Duodenal mucosa (tissue), 2 donors: ENCODE measurements around the gene TBC1D10B.

Source experiments
- H3K27ac ChIP-seq: one replicate; pipeline ENCODE4 v1.7.0; 2013; ENCODE audit warnings: low read depth, low read length
- H3K27me3 ChIP-seq, 2 donors: one replicate each; pipeline ENCODE4 v1.7.0; 2013; ENCODE audit warnings: low read length in 2 of 2, control low read depth in 1 of 2; ENCODE audit not compliant: insufficient read depth in 2 of 2, control insufficient read depth in 1 of 2
- H3K36me3 ChIP-seq, 2 donors: one replicate each; pipeline ENCODE4 v1.7.0; 2013; ENCODE audit warnings: low read length in 2 of 2, control low read depth in 1 of 2; ENCODE audit not compliant: insufficient read depth in 2 of 2, control insufficient read depth in 1 of 2
- H3K4me1 ChIP-seq, 2 donors: one replicate each; pipeline ENCODE4 v1.7.0; 2013; ENCODE audit warnings: low read length in 2 of 2, control low read depth in 1 of 2; ENCODE audit not compliant: insufficient read depth in 2 of 2, control insufficient read depth in 1 of 2
- H3K4me3 ChIP-seq, 2 donors: one replicate each; pipeline ENCODE4 v1.7.0; 2013; ENCODE audit warnings: low read length in 2 of 2, low read depth in 1 of 2
- H3K9ac ChIP-seq, 2 donors: one replicate each; pipeline ENCODE4 v1.7.0; 2013; ENCODE audit warnings: low read length in 2 of 2, low read depth in 1 of 2
- H3K9me3 ChIP-seq, 2 donors: one replicate each; pipeline ENCODE4 v1.7.0; 2013; ENCODE audit warnings: low read length in 2 of 2, control low read depth in 1 of 2; ENCODE audit not compliant: control insufficient read depth in 1 of 2

TBC1D10B gene

DNA sequence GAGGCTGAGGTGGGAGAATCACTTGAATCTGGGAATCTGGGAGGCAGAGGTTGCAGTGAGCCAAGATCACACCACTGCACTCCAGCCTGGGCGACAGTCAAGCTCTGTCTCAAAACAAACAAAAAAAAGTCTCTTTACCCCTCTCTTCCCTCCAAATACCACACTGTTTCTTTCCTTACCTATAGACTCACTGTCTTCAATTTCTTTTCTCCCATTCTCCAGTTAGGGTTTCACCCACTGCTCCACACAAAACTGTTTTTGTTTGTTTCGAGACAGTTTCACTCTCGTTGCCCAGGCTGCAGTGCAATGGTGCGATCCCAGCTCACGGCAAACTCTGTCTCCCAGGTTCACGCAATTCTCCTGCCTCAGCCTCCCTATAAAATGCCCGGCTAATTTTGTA, 9.1 kb downstream of the TBC1D10B start:
- peaks cover 26 to 65% of the 10 kb centered on the region in 2 donors for H3K36me3 ChIP-seq
- no peak overlapping the region for H3K27ac ChIP-seq
- peaks cover 9 to 12% of the 10 kb centered on the region in 2 donors for H3K4me1 ChIP-seq
- no peak overlapping the region for H3K4me3 ChIP-seq
- no peak overlapping the region for H3K9ac ChIP-seq
- H3K27me3 ChIP-seq: no peaks in the 10 kb centered on the region
- H3K9me3 ChIP-seq: no peaks in the 10 kb centered on the region

DNA sequence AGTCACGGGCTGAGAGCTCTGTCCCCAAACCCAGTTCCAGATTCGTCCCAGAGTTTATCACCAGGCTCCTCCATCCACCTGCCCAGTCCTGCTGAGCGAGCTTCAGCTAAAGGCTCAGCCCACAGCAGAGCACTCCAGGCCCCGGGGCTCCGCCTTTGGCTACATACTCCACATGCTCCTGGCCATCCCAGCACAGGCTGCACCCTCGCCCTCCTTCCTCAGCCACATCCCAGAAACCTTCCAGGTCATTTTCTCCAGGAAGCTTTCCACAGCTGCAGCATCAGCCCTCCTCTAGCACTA, 10.5 kb downstream of the TBC1D10B start:
- no peaks in the 10 kb centered on the region for H3K27me3 ChIP-seq
- H3K4me1 ChIP-seq: peaks cover 14 to 20% of the 10 kb centered on the region in 2 donors
- H3K4me3 ChIP-seq: no peak overlapping the region
- no peak overlapping the region for H3K9ac ChIP-seq
- peaks cover 19 to 54% of the 10 kb centered on the region in 2 donors for H3K36me3 ChIP-seq
- H3K9me3 ChIP-seq: no peaks in the 10 kb centered on the region
- no peak overlapping the region for H3K27ac ChIP-seq

DNA sequence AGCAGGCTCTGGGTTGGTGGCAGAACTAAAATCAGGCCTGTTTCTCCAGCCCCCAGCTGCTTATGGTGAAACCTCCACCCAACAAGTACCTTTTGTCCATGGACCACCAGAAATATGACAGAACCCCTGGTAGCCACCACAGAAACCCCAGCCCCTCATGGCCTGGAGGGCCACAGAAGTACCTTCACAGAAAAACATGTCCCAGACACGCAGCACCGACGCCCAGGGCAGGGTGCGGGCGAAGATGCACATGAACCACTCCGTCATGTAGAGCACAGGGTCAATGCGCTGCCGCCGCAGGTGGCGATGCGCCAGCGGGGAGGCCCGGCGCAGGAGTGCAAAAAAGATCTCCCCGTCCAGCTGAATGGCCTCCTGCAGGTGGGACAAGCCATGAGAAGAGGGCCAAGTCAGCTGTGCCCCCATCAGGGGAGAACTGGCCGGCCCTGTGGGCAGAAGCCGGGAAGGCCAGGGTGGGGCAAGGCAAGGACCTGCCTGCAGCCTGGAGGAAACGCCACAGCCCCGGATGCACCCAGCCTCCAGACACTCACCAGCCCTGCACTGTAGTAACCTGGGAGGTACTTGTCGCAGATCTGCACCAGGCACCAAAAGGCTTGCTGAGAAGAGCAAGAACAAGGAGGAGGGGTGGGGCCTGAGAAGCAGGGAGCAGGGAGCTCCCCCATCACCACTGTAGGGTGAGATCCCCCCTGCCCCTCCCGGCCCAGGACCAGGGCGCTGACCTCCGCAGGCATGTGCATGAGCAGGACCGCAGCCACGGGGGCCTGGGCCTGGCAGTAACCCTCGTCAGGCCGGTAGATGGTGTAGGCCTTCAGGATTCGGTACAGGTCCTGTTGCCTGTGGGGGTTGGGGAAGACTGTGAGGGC, 11.1 kb downstream of the TBC1D10B start:
- no peaks in the 10 kb centered on the region for H3K9me3 ChIP-seq
- no peak overlapping the region for H3K4me3 ChIP-seq
- H3K4me1 ChIP-seq: peaks cover 15 to 24% of the 10 kb centered on the region in 2 donors
- H3K36me3 ChIP-seq: peaks cover 14 to 48% of the 10 kb centered on the region in 2 donors
- no peak overlapping the region for H3K27ac ChIP-seq
- H3K9ac ChIP-seq: no peak overlapping the region
- H3K27me3 ChIP-seq: no peaks in the 10 kb centered on the region

DNA sequence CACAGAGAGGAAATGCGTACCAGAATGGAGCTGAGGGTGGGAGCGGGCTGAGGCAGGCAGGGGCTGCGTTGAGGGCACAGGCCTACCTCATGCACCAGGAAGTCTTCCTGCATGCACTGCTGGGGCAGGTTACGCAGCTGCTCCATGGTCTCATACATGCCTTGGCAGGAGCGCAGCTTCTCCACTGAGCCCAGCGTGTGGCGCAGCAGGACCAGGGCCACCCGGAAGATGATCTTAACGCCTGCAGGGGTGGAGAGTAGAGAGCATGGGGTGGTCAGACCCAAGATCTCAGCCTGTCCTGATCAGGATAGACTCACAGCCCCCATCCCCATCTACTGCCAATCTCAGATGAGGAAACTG, 11.7 kb downstream of the TBC1D10B start:
- H3K4me3 ChIP-seq: no peak overlapping the region
- peaks cover 22 to 31% of the 10 kb centered on the region in 2 donors for H3K4me1 ChIP-seq
- H3K9me3 ChIP-seq: no peaks in the 10 kb centered on the region
- H3K27me3 ChIP-seq: no peaks in the 10 kb centered on the region
- peaks cover 14 to 51% of the 10 kb centered on the region in 2 donors for H3K36me3 ChIP-seq
- H3K9ac ChIP-seq: no peak overlapping the region
- H3K27ac ChIP-seq: no peak overlapping the region

DNA sequence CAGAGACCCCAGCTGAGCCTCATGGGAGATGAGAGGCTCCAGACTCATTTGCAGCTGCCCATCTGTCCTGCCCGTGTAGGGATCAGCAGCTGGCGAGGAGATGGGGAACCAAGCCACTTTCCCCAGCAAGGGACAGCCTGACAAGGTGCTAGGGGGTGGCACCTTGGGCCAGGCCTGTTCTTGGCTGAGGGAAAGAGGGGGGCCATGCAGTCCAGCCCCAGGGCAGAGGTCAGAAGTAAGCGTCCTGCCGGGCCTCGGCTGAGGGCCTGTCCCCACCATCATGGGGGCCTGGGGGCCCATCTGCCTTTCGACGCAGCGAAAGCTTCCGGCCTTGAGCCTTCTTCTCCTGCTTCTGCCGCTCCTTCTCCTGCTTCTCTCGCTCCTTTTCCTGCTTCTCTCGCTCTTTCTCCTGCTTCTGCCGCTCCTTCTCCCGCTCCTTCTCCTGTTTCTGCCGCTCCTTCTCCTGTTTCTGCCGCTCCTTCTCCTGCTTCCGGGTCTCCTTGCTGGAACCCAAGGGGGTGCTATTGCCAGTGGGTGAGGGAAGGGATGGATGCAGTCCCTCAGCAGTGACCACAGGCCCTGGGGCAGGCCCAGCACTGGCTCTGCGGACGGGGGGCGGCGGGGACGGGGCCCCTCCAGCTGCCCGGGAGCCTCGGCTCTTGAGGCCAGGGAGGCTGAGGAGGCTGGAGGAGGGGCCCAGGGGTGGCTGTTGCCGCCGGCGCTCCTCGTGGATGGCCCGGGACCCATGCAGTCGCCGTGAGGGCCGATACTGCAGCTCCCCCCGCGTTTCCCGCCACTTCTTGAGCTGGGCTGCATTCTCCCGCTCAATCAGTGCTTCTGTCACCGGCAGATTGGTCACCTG, 12.3 kb downstream of the TBC1D10B start:
- peaks cover 17 to 55% of the 10 kb centered on the region in 2 donors for H3K36me3 ChIP-seq
- H3K4me3 ChIP-seq: no peak overlapping the region
- no peak overlapping the region for H3K9ac ChIP-seq
- no peaks in the 10 kb centered on the region for H3K9me3 ChIP-seq
- peaks cover 27 to 33% of the 10 kb centered on the region in 2 donors for H3K4me1 ChIP-seq
- H3K27me3 ChIP-seq: no peaks in the 10 kb centered on the region
- H3K27ac ChIP-seq: no peak overlapping the region

DNA sequence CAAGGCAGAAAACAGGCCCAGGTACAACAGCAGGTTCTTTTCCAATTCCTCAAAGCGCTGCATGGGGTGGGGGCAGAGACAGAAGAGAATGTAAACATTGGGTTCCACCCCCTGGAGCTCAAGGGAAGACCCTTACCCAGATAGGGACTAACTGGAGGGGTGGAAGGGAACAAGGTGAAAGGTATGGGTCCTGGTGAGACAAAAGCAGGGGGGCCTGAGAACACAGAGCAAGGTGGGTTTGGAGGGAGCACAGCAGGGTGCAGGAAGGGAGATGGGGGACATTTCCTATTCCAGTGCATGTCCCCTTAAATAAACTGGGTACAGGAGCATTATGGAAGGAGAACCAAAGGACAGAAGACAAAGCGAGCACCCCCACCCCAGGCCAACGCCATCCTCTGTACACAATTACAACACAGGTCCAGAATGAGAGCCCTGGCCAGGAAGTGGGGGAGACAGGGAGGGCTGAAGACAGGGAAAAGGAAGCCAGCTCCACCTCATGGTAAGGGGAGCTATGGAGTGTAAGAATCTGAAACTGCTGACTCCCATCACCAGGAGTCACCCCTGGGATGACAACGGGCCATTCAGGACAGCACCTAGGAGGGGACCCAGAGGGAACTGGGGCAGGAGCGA, 13.1 kb downstream of the TBC1D10B start:
- Histone ChIP-seq H3K4me1 (peaks cover 32 to 37% of the 10 kb centered on the region in 2 donors), H3K9ac (no peak overlapping the region), H3K9me3 (no peaks in the 10 kb centered on the region), H3K27ac (no peak overlapping the region), H3K27me3 (no peaks in the 10 kb centered on the region), H3K36me3 (peaks cover 21 to 56% of the 10 kb centered on the region in 2 donors), H3K4me3 (no peak overlapping the region)

DNA sequence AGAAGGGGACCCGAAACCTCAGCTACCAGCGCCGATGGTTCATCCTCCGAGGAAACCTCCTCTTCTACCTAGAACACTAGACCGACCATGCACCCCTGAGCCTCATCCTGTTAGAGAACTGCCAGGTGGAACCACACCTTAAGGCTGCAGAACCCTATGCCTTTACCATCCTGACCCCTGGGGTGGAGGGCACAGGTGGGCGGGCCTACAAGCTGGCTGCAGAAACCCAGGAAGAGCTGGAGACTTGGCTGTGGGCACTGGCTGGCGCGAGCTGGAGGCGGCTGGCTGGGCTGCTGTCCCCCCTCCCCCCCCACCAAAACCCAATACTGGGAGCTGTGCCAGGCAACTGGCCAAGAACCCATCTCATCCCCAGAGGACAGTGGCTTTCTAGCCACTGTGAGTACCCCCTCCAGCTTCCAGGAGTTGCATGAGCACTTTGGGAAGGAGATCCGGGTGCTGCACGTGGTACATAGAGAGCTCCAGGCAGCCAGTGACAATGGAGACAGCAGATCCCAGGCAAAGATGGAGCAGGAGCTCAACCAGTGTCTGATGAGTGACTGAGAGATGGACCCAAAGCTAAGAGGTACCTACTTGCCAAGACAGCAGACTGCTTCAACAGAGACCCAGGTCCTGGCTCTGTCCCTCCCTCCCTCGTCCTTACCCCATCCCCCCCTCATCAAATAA, 13.8 kb downstream of the TBC1D10B start:
- Histone ChIP-seq H3K9ac (peak overlapping the region; percentile 79 to 97), H3K27me3 (no peaks in the 10 kb centered on the region), H3K4me1 (peaks cover 39 to 43% of the 10 kb centered on the region in 2 donors), H3K27ac (no peak overlapping the region), H3K4me3 (peak overlapping the region; percentile 96 to 98), H3K9me3 (no peaks in the 10 kb centered on the region), H3K36me3 (peaks cover 24 to 61% of the 10 kb centered on the region in 2 donors)

DNA sequence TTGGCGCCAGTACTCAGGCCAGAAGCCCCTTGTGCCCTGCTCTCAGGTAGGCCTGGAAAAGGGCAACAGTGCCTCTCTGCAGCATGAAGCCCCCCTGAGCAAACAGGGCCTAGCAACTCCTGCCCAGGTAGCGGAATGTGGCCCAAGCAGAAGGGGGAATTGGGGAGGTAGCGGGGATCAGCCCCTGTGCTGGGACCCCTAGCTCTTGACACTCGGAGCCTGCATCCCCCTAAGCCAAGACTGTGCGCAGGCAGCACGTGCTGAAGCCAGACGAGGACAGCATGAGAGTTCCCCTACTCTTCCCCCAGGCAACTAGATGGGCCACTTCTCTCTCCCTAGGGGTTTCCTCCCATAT, 14.4 kb downstream of the TBC1D10B start:
- H3K27ac ChIP-seq: peak overlapping the region; percentile 98
- peaks cover 24 to 67% of the 10 kb centered on the region in 2 donors for H3K36me3 ChIP-seq

DNA sequence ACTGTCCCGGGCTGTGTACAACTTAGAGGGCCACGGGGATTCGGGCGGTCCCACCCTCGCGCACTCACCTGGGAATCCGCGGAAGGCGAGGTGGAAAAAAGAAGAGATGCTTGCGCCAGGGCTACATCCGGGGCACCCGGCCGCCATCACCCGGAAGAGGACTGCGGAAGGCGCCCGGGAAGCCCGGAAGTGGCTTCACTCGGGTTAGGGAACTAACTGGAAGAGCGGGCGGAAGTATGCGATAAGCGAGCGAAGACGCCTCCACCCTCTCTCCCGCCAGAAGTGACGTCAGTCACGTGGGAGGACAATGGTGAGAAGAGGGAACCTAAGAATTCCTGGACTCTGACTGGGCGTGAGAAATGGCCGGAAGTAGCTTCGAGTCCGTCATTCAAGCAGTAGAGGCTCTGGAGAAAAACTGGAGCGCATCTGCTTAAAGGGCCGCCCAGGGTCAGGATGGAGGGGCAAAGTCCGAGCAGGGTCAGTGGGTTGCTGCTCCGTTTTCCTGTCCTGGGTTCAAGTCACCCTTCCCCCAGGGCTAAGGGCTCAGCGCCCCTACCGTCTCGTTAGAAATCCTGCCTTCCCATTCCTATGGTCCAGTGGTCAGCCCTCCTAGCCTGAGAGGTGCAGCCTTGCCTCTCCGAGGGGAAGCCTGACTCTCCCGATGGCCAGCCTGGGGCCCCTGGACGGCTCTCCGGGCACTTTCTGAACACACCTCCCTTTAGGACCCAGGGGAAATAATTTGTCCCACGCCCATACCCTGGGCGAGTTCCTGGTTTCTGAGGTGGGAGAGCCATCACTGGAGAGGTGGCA, 14.9 kb downstream of the TBC1D10B start, which contains the start of gene CD2BP2:
TSS of gene CD2BP2 (minus strand) at position 165 of the 810 bp plus-strand sequence. CDS start 627 bp downstream, outside the sequence.
- Histone ChIP-seq H3K36me3 (peaks cover 24 to 69% of the 10 kb centered on the region in 2 donors), H3K9me3 (no peaks in the 10 kb centered on the region), H3K27me3 (no peaks in the 10 kb centered on the region), H3K4me3 (peak within 1 kb of the TSS; percentile 96 to 98), H3K9ac (peak within 1 kb of the TSS; percentile 79 to 97), H3K27ac (peak within 1 kb of the TSS; percentile 98), H3K4me1 (peaks cover 50 to 54% of the 10 kb centered on the region in 2 donors)

More for the DNA sequence above, 14.4 kb downstream of the TBC1D10B start:
- Histone ChIP-seq H3K27me3 (no peaks in the 10 kb centered on the region), H3K4me3 (peak overlapping the region; percentile 96 to 98), H3K9me3 (no peaks in the 10 kb centered on the region), H3K4me1 (peaks cover 45 to 49% of the 10 kb centered on the region in 2 donors), H3K9ac (peak overlapping the region; percentile 79 to 97)
